Natural killer cell treated with Interleukin-12 subunit alpha and Interleukin-12 subunit beta and Interleukin-15 and Interleukin-18, amount 100 ng/mL, for 72 hours (primary cell): Measurements from ENCODE around the gene CTTNBP2. TPM values are rescaled to one million over a fixed set of nuclear protein-coding genes. Genes with fewer than 3 reads are reported as not detected.

Experiments used
- ATAC-seq, 2 donors: fragments of 150-1000 bp; cut with Tn5 transposase in 1 of 2; sonication (Bioruptor Pico), chemical (Tn5 transposase) in 1 of 2; 2 replicates each; pipeline ENCODE4 v1.10.0; 2021
- DNase-seq: peaks from one replicate; pipeline ENCODE4 v3.0.0; 2022; ENCODE audit warnings: low spot score
- H3K27ac Mint-ChIP-seq, 2 donors: 1 replicate in 1 of 2; 2 replicates in 1 of 2; pipeline ENCODE4 v1.8.0; 2022; ENCODE audit warnings: mixed read lengths in 2 of 2, mild to moderate bottlenecking in 1 of 2, moderate library complexity in 1 of 2
- H3K27me3 Mint-ChIP-seq, 2 donors: 1 replicate in 1 of 2; 2 replicates in 1 of 2; pipeline ENCODE4 v1.8.0; 2022; ENCODE audit warnings: mixed read lengths in 2 of 2
- H3K36me3 Mint-ChIP-seq: one replicate; pipeline ENCODE4 v1.8.0; 2022; ENCODE audit warnings: mixed read lengths
- H3K4me1 Mint-ChIP-seq, 2 donors: 1 replicate in 1 of 2; 2 replicates in 1 of 2; pipeline ENCODE4 v1.8.0; 2022; ENCODE audit warnings: low read depth in 2 of 2, mixed read lengths in 2 of 2, mild to moderate bottlenecking in 1 of 2
- H3K4me3 Mint-ChIP-seq: one replicate; pipeline ENCODE4 v1.8.0; 2022; ENCODE audit warnings: mixed read lengths
- H3K9me3 Mint-ChIP-seq: 2 replicates; pipeline ENCODE4 v1.8.0; 2022; ENCODE audit warnings: mixed read lengths
- total RNA-seq, 2 donors: library from RNA; stranded (reverse); gene quantifications; one replicate each; pipeline ENCODE4 v1.2.3, GENCODE V29; 2022

The CTTNBP2 gene
- total RNA-seq, 2 donors from 2014 or later, result 0.14 TPM; not detected in 1

DNA sequence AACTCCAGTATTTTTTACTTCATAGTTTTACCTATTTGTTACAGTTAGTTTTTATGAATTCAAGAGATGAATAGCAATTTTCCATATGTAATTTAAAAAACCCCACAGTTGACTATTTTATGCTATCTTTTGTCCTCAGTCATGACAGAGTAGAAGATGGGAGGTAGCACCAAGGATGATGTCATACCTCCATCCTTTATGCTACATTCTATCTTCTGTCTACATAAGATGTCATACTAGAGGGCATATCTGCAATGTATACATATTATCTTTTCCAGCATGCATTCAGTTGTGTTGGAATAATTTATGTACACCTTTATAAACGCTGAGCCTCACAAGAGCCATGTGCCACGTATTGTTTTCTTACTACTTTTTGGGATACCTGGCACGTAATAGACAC, 209.2 kb downstream of the CTTNBP2 start:
- no peak overlapping the region for H3K4me3 Mint-ChIP-seq
- no peaks in the 10 kb centered on the region for H3K36me3 Mint-ChIP-seq
- H3K27me3 Mint-ChIP-seq, result no peaks in the 10 kb centered on the region
- no peak for ATAC-seq
- H3K27ac Mint-ChIP-seq, result no peak overlapping the region
- peaks cover 10% of the 10 kb centered on the region for H3K9me3 Mint-ChIP-seq
- DNase-seq, result no peak
- no peaks in the 10 kb centered on the region for H3K4me1 Mint-ChIP-seq

DNA sequence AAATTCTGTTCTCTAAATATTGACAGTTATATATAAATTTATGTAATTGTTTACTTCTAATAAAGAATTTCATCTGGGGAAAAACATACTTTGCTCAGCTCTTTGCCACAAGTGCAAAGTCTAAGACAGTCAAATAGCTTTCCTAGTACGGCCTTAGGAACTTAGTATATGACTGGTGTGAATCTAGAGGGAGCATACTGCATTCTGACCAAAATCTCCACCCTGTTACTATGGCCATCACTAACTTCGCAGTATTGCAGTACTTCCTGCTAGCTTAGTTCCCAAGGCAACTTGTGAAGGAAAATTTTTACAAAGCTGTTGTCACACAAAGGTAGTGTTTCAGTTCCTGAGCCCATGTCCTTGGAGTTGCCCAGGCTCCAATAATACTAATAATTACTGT, 211.9 kb downstream of the CTTNBP2 start:
- Mint-ChIP-seq H3K4me1 (no peaks in the 10 kb centered on the region), H3K36me3 (no peaks in the 10 kb centered on the region), H3K9me3 (peaks cover 14% of the 10 kb centered on the region), H3K27me3 (no peaks in the 10 kb centered on the region), H3K27ac (no peak overlapping the region), H3K4me3 (no peak overlapping the region)
- DNase-seq, result no peak
- no peak for ATAC-seq
